ENCODE results near the gene RPS6KA5.

- no peak for TF ChIP-seq CTCF (IDR thresholded peaks at IDR 0.05)
- TF ChIP-seq POLR2AphosphoS5 (IDR thresholded peaks at IDR 0.05; ENCODE audit: low read depth, low read length): no peak
- no peak for TF ChIP-seq SIN3A (IDR thresholded peaks at IDR 0.05; ENCODE audit: borderline replicate concordance, insufficient read depth, low read depth, low read length)
- no peak for TF ChIP-seq REST (IDR thresholded peaks at IDR 0.05; ENCODE audit: insufficient read depth in 1 of 2, low read depth in 2 of 2, low read length in 1 of 2)
- TF ChIP-seq TCF7L2 (IDR thresholded peaks at IDR 0.05; ENCODE audit: low read depth, low read length): no peak
Observed at GRCh38 chr14:90996967-90997366, 63.5 kb downstream of the RPS6KA5 start.
